Cardiac muscle cell (in vitro differentiated cells and primary cell): ENCODE measurements around the gene GRID1. TPM values are rescaled to one million over a fixed set of nuclear protein-coding genes. Genes with fewer than 3 reads are reported as not detected.

ENCODE experiments used
- DNase-seq, 2 donors: peaks; one replicate each; pipeline versions ENCODE4 v3.0.0 to v3.0.0-alpha.2; 2010 to 2017; ENCODE audit warnings: low read depth in 1 of 2, low spot score in 1 of 2
- H3K27ac ChIP-seq: fragments of 200-600 bp; sonication (generic); 2 replicates; pipeline ENCODE4 v1.5.1; 2016
- H3K27me3 ChIP-seq: fragments of 200-600 bp; sonication (generic); 2 replicates; pipeline ENCODE4 v1.6.0; 2016; ENCODE audit warnings: control low read depth
- H3K36me3 ChIP-seq: fragments of 200-600 bp; sonication (generic); 2 replicates; pipeline ENCODE4 v1.5.1; 2016; ENCODE audit warnings: control low read depth
- H3K4me1 ChIP-seq: fragments of 200-600 bp; sonication (generic); 2 replicates; pipeline ENCODE4 v1.8.1; 2017; ENCODE audit warnings: low read depth, mild to moderate bottlenecking, mixed run types
- H3K4me3 ChIP-seq: fragments of 200-600 bp; sonication (generic); 2 replicates; pipeline ENCODE4 v1.5.1; 2016; ENCODE audit warnings: mild to moderate bottlenecking
- H3K9me3 ChIP-seq: fragments of 200-600 bp; sonication (generic); 2 replicates; pipeline ENCODE4 v1.5.1; 2017; ENCODE audit warnings: low read depth, mild to moderate bottlenecking, control low read depth
- polyA plus RNA-seq: library from polyadenylated mRNA; unstranded; fragments of >200 nt; fragmentation: Nextera tagmentation; extraction: Ambion mirVana; gene quantifications from 2 replicates; pipeline ENCODE4 v1.2.1, GENCODE V29; 2016
- total RNA-seq: library from RNA; depleted of rRNA; stranded (reverse); fragments of >200 nt; gene quantifications from 2 replicates; pipeline ENCODE4 v1.2.3, GENCODE V29; 2016
- TF ChIP-seq, protein P1 (sequence below): IDR thresholded peaks from 2 replicates; pipeline ENCODE4 v1.5.1; 2012; ENCODE audit warnings: low read depth, mild to moderate bottlenecking, low read length

Gene GRID1
- total and polyA plus RNA-seq, 2 experiments from 2014 or later = 1.5 to 1.6 TPM

DNA sequence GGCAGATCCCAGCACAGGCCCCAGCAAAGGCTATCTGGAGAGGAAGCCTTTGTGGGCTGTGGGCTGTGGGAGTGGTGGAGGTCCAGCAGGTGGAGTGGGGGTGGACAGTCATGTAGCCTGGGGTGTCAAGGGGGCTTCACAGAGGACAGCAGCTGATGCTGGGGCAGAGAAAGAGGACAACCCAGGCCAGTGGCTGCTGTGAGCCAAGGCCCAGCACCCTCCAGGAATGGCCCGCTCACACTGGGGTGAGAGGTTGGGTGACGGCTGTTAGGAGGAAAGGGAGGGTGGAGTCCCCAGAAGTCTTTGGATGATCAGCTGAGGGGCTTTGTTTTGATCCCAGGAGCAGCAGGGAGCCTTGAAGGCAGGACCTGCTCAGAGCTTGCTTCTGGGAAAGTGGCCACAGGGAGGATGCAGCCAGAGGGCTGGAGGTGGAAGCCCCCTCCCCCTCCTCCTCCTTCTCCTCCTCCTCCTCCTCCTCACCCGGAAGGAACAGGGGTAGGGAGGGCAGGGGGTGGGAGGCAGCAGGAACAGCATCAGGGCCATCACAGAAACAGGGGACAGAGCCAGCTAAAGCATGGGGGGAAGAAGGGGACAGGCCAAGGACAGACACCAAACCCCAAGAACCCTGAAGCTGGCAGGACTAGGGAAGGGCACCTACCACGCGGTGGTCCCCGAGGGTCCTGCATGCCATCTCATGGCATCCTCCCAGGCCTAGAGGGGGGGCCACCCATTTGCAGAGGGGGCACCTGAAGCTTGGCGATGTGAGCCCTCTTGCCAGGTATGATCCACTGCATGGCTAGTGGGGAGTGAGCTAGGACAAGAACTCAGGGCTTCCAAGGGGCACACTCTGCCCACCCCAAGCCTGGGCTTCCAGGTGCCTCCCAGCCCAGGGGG is 144.9 kb downstream of the GRID1 start:
- H3K4me3 ChIP-seq = no peak overlapping the region
- DNase-seq = no peak

DNA sequence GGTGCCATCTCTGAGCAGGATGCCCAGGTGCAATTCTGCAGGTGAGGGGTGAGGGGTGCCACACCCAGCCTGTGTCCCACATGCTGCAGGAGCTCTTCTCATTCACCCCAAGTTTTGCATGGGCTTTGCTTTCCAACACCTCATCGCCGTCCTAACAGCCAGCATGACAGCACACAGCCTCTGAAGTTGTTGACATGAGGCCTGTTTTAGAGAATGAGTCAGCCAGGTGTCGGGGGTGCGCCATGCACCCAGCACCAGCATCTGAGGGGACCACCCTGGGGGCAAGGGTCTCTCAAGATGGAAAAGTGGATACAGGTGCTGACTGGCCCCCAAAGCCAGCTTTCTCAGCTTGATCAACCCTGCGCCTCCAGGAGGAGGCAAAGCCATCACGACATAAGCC is 146.0 kb downstream of the GRID1 start:
- Histone ChIP-seq H3K27ac (no peak overlapping the region), H3K9me3 (no peaks in the 10 kb centered on the region), H3K36me3 (no peaks in the 10 kb centered on the region), H3K4me1 (no peaks in the 10 kb centered on the region), H3K27me3 (no peaks in the 10 kb centered on the region), H3K4me3 (no peak overlapping the region)
- TF ChIP-seq, protein P1, sequence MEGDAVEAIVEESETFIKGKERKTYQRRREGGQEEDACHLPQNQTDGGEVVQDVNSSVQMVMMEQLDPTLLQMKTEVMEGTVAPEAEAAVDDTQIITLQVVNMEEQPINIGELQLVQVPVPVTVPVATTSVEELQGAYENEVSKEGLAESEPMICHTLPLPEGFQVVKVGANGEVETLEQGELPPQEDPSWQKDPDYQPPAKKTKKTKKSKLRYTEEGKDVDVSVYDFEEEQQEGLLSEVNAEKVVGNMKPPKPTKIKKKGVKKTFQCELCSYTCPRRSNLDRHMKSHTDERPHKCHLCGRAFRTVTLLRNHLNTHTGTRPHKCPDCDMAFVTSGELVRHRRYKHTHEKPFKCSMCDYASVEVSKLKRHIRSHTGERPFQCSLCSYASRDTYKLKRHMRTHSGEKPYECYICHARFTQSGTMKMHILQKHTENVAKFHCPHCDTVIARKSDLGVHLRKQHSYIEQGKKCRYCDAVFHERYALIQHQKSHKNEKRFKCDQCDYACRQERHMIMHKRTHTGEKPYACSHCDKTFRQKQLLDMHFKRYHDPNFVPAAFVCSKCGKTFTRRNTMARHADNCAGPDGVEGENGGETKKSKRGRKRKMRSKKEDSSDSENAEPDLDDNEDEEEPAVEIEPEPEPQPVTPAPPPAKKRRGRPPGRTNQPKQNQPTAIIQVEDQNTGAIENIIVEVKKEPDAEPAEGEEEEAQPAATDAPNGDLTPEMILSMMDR = no peak
- DNase-seq = no peak

More for the DNA sequence above, 144.9 kb downstream of the GRID1 start:
- Histone ChIP-seq H3K36me3 (no peaks in the 10 kb centered on the region), H3K9me3 (no peaks in the 10 kb centered on the region), H3K27me3 (no peaks in the 10 kb centered on the region), H3K27ac (no peak overlapping the region), H3K4me1 (no peaks in the 10 kb centered on the region)
- TF ChIP-seq, protein P1 = no peak

DNA sequence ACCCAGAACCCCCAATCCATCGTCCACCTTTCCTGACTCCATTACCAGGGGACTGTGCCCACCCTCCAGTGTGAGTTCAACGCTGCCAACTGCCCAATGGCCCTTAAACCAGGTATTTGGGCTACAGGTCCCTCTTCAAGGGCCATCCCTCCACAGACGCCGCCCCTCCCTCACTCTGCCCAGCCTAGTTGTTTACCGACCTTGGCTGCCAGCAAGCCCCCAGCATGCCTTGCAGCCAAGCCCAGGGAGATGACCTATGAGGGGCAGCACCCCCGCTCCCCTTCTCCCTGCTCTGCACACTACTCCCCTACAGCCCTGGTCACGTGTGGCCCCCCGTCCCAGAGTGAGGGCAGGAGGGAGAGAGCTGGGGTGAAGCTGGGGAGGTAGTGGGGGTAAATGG is 147.3 kb downstream of the GRID1 start:
- Histone ChIP-seq H3K9me3 (no peaks in the 10 kb centered on the region), H3K27me3 (no peaks in the 10 kb centered on the region), H3K36me3 (no peaks in the 10 kb centered on the region), H3K4me1 (no peaks in the 10 kb centered on the region), H3K4me3 (no peak overlapping the region), H3K27ac (no peak overlapping the region)
- DNase-seq = no peak
- TF ChIP-seq, protein P1 = no peak

DNA sequence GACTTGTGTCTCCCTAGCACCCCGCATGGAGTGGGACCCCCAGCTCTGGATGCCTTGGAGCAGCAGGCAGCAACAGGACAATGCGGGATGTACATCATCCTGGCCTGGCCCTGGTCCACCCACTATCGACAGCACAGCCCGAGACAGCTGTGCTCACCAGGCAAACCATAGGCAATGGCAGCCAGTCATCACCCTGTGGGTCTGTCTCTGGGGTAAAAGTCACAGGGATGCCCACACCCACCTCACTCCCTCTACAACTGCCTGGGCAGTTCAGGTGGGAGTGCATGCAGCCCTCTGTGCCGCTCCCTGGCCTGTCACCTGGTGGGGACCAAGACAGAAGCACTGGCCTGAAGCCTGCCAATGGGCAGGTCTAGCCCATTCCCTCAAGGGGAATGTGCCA is 147.8 kb downstream of the GRID1 start:
- Histone ChIP-seq H3K9me3 (no peaks in the 10 kb centered on the region), H3K27ac (no peak overlapping the region), H3K4me1 (no peaks in the 10 kb centered on the region), H3K27me3 (no peaks in the 10 kb centered on the region), H3K4me3 (no peak overlapping the region), H3K36me3 (no peaks in the 10 kb centered on the region)
- no peak for DNase-seq
- TF ChIP-seq, protein P1 = no peak

DNA sequence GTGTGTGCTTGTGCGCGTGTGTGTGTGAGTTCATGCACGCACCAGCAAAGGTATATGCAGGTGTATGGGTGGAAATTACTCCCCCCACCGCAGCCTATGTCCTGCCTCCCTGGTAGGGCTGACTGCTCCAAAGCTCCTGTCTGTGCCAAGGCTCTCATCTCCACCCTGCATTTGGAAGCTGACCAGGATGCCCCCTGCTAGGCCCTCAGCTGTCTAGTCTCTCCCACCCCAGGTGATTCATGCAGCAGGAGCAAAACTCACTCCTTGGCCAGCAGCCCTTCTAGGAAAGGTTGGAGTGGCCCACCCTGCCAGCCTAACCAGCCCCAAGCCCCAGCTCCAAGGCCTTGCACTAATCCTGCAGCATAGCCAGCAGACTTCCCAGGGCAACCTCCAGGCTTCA is 148.4 kb downstream of the GRID1 start:
- H3K4me1 ChIP-seq = no peaks in the 10 kb centered on the region
- no peak for DNase-seq
- no peaks in the 10 kb centered on the region for H3K9me3 ChIP-seq
- no peaks in the 10 kb centered on the region for H3K27me3 ChIP-seq
- TF ChIP-seq, protein P1 = no peak
- no peak overlapping the region for H3K27ac ChIP-seq
- no peaks in the 10 kb centered on the region for H3K36me3 ChIP-seq
- no peak overlapping the region for H3K4me3 ChIP-seq
